HEK293 (cell line): Measurements from ENCODE around the gene CSTF1.

Experiments
- CTCF ChIA-PET: fragments of 350-600 bp; formaldehyde crosslinking; extraction: SDS; loops from one replicate; lab custom pipeline; 2021; ENCODE audit warnings: antibody characterized with exemption; lab: Yijun Ruan, JAX
- POLR2A ChIA-PET: fragments of 300-600 bp; formaldehyde crosslinking; extraction: SDS; loops from one replicate; lab custom pipeline; 2020; ENCODE audit warnings: antibody characterized with exemption, inconsistent platforms; lab: Yijun Ruan, JAX
- H3K27ac ChIP-seq: fragments of 200-500 bp; sonication (Bioruptor generic); 2 replicates; pipeline ENCODE4 v1.5.1; 2014; ENCODE audit warnings: low read depth, low read length, control low read depth, inconsistent platforms; ENCODE audit errors: extremely low read depth
- H3K36me3 ChIP-seq, 2 experiments: fragments of 200-500 bp in 1 of 2; sonication (Bioruptor generic) in 1 of 2; 1 replicate in 1 of 2; 2 replicates in 1 of 2; pipeline ENCODE4 v1.5.1; 2014 to 2017; ENCODE audit warnings: inconsistent platforms in 2 of 2, low read length in 2 of 2; ENCODE audit not compliant: control insufficient read depth in 2 of 2, insufficient read depth in 1 of 2
- H3K4me1 ChIP-seq: fragments of 200-500 bp; sonication (Bioruptor generic); 2 replicates; pipeline ENCODE4 v1.5.1; 2014; ENCODE audit warnings: mild to moderate bottlenecking, low read length, inconsistent platforms; ENCODE audit not compliant: control insufficient read depth, insufficient read depth
- H3K4me3 ChIP-seq: 2 replicates; pipeline ENCODE4 v1.5.1; 2011; ENCODE audit warnings: low read depth, mild to moderate bottlenecking, control low read depth, low read length, moderate library complexity
- H3K9me3 ChIP-seq: fragments of 200-500 bp; sonication (Bioruptor generic); 2 replicates; pipeline ENCODE4 v1.5.1; 2014; ENCODE audit warnings: low read depth, low read length, inconsistent platforms; ENCODE audit not compliant: control insufficient read depth, insufficient read depth
- BCL11B ChIP-seq: fragments of 450-650 bp; formaldehyde crosslinking; IDR thresholded peaks from 2 replicates; pipeline ENCODE4 v1.5.1; 2016; ENCODE audit warnings: low read depth, missing biosample characterization, missing genetic modification characterization
- KLF1 ChIP-seq: fragments of 450-650 bp; formaldehyde crosslinking; IDR thresholded peaks from 2 replicates; pipeline ENCODE4 v1.5.1; 2016; ENCODE audit warnings: missing biosample characterization, missing genetic modification characterization
- RBAK ChIP-seq: fragments of 450-650 bp; formaldehyde crosslinking; IDR thresholded peaks from 2 replicates; pipeline ENCODE4 v1.5.1; 2016; ENCODE audit warnings: missing biosample characterization, missing genetic modification characterization
- SALL2 ChIP-seq: fragments of 450-650 bp; formaldehyde crosslinking; IDR thresholded peaks from 2 replicates; pipeline ENCODE4 v1.5.0; 2017; ENCODE audit warnings: missing biosample characterization, mild to moderate bottlenecking, missing genetic modification characterization, borderline replicate concordance
- SP7 ChIP-seq: fragments of 450-650 bp; formaldehyde crosslinking; IDR thresholded peaks from 2 replicates; pipeline ENCODE4 v1.5.1; 2016; ENCODE audit warnings: missing biosample characterization, missing genetic modification characterization
- YY2 ChIP-seq: fragments of 450-650 bp; formaldehyde crosslinking; IDR thresholded peaks from 2 replicates; pipeline ENCODE4 v1.5.1; 2016; ENCODE audit warnings: missing biosample characterization, missing genetic modification characterization
- ZBTB10 ChIP-seq: fragments of 450-650 bp; formaldehyde crosslinking; IDR thresholded peaks from 2 replicates; pipeline ENCODE4 v1.5.1; 2016; ENCODE audit warnings: missing biosample characterization, missing genetic modification characterization
- ZNF114 ChIP-seq: fragments of 450-650 bp; formaldehyde crosslinking; IDR thresholded peaks from 2 replicates; pipeline ENCODE4 v1.5.0; 2017; ENCODE audit warnings: missing biosample characterization, missing genetic modification characterization
- ZNF155 ChIP-seq: fragments of 450-650 bp; formaldehyde crosslinking; IDR thresholded peaks from 2 replicates; pipeline ENCODE4 v1.5.1; 2016; ENCODE audit warnings: missing biosample characterization, missing genetic modification characterization
- ZNF26 ChIP-seq: fragments of 450-650 bp; formaldehyde crosslinking; IDR thresholded peaks from 2 replicates; pipeline ENCODE4 v1.5.1; 2016; ENCODE audit warnings: missing biosample characterization, missing genetic modification characterization
- ZNF266 ChIP-seq: fragments of 450-650 bp; formaldehyde crosslinking; IDR thresholded peaks from 2 replicates; pipeline ENCODE4 v1.5.1; 2016; ENCODE audit warnings: missing biosample characterization, missing genetic modification characterization, low read depth
- ZNF274 ChIP-seq, 2 experiments: fragments of 200-500 bp in 1 of 2; fragments of 450-650 bp in 1 of 2; sonication (Bioruptor generic) in 1 of 2; formaldehyde crosslinking in 1 of 2; IDR thresholded peaks; 2 replicates each; pipeline versions ENCODE4 v1.5.1 to v1.6.1; 2014 to 2016; ENCODE audit warnings: borderline replicate concordance in 1 of 2, inconsistent platforms in 1 of 2, low read length in 1 of 2, missing biosample characterization in 1 of 2, missing genetic modification characterization in 1 of 2
- ZNF302 ChIP-seq: fragments of 450-650 bp; formaldehyde crosslinking; IDR thresholded peaks from 2 replicates; pipeline ENCODE4 v1.5.1; 2016; ENCODE audit warnings: missing biosample characterization, missing genetic modification characterization, low read depth
- ZNF311 ChIP-seq: fragments of 450-650 bp; formaldehyde crosslinking; IDR thresholded peaks from 2 replicates; pipeline ENCODE4 v1.5.1; 2017; ENCODE audit warnings: missing biosample characterization, missing genetic modification characterization, borderline replicate concordance
- ZNF362 ChIP-seq: fragments of 450-650 bp; formaldehyde crosslinking; IDR thresholded peaks from 2 replicates; pipeline ENCODE4 v1.5.1; 2016; ENCODE audit warnings: missing biosample characterization, missing genetic modification characterization
- ZNF426 ChIP-seq: fragments of 450-650 bp; formaldehyde crosslinking; IDR thresholded peaks from 2 replicates; pipeline ENCODE4 v1.5.1; 2017; ENCODE audit warnings: missing biosample characterization, missing genetic modification characterization, mild to moderate bottlenecking, inconsistent platforms, moderate library complexity
- ZNF488 ChIP-seq: fragments of 450-650 bp; formaldehyde crosslinking; IDR thresholded peaks from 2 replicates; pipeline ENCODE4 v1.5.1; 2016; ENCODE audit warnings: missing biosample characterization, missing genetic modification characterization
- ZNF585B ChIP-seq: fragments of 450-650 bp; formaldehyde crosslinking; IDR thresholded peaks from 2 replicates; pipeline ENCODE4 v1.5.1; 2016; ENCODE audit warnings: missing biosample characterization, missing genetic modification characterization
- ZNF621 ChIP-seq: fragments of 450-650 bp; formaldehyde crosslinking; IDR thresholded peaks from 2 replicates; pipeline ENCODE4 v1.5.1; 2017; ENCODE audit warnings: missing biosample characterization, missing genetic modification characterization
- ZNF701 ChIP-seq: fragments of 450-650 bp; formaldehyde crosslinking; IDR thresholded peaks from 2 replicates; pipeline ENCODE4 v1.5.1; 2016; ENCODE audit warnings: missing biosample characterization, missing genetic modification characterization
- ZNF768 ChIP-seq: fragments of 450-650 bp; formaldehyde crosslinking; IDR thresholded peaks from 2 replicates; pipeline ENCODE4 v1.5.1; 2018; ENCODE audit warnings: missing biosample characterization, mild to moderate bottlenecking, missing genetic modification characterization
- ZNF837 ChIP-seq: fragments of 450-650 bp; formaldehyde crosslinking; IDR thresholded peaks from 2 replicates; pipeline ENCODE4 v1.5.1; 2016; ENCODE audit warnings: missing biosample characterization, missing genetic modification characterization
- ZSCAN30 ChIP-seq: fragments of 450-650 bp; IDR thresholded peaks from 2 replicates; pipeline ENCODE4 v1.5.1; 2018; ENCODE audit warnings: missing biosample characterization, mild to moderate bottlenecking, missing genetic modification characterization, moderate library complexity
- TF ChIP-seq, protein P1 (sequence below): fragments of 450-650 bp; formaldehyde crosslinking; IDR thresholded peaks from 2 replicates; pipeline ENCODE4 v1.5.1; 2017; ENCODE audit warnings: missing biosample characterization, missing genetic modification characterization

Gene CSTF1

DNA sequence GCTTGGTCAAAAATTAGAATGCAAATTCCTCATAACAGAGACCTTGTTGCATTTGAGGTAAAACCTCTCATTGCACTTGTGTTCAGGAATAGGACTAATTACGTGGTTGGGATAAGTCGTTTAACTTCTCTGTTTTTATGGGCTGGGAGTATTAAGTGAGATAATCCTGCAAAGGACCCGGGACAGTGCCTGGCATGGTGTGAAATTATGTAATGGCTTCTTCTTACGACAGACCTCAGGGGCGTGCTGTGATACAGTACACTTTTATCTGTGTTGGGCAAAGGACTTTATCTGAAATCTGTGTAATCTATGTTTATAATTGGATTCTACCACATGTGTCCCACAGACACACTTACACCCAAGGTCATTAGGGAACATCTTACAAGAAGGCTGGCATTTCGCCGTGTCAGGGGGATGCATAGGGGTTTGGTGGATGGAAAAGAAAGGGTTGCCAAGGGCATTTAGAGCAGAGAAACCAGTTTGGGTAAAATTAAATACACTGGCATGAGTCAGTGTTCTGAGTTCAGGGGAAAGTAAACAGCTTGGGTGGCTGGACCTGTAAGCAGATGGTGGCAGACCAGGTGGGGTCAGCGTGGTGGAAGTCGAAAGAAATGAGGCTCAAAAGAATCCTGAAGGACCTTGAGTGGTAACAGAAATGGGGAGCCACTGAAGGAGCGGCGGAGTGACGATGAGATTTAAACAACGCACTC, 58.8 kb downstream of the CSTF1 start:
- Histone ChIP-seq H3K27ac (no peak overlapping the region), H3K4me1 (no peaks in the 10 kb centered on the region), H3K4me3 (no peak overlapping the region), H3K9me3 (no peaks in the 10 kb centered on the region), H3K36me3 (no peaks in the 10 kb centered on the region)
- TF ChIP-seq SP7 (tag by site-specific recombination) (0 out of 2 replicates have a peak, but pooled peaks have one; percentile 20), ZNF274 (IDR thresholded peaks at IDR 0.05; ENCODE audit: low read length) (no peak), ZNF274 (tag by site-specific recombination; IDR thresholded peaks at IDR 0.05; ENCODE audit: borderline replicate concordance) (no peak)
- POLR2A ChIA-PET: interaction anchor here (0.6 kb wide), 1 partner anchor 133 kb away, joined by 3 read pairs; no protein-coding TSS in a partner anchor
- CTCF ChIA-PET: no interaction called here

- POLR2A ChIA-PET: no interaction called here
- Histone ChIP-seq H3K4me3 (no peak overlapping the region), H3K4me1 (no peaks in the 10 kb centered on the region), H3K36me3 (no peaks in the 10 kb centered on the region), H3K9me3 (no peaks in the 10 kb centered on the region), H3K27ac (no peak overlapping the region)
- TF ChIP-seq ZNF26 (tag by site-specific recombination) (no peak), ZNF701 (tag by site-specific recombination) (no peak), ZNF621 (no peak), RBAK (tag by site-specific recombination) (no peak), ZNF585B (tag by site-specific recombination) (no peak), ZNF837 (tag by site-specific recombination) (no peak), KLF1 (no peak), ZNF302 (tag by site-specific recombination) (no peak), ZNF311 (tag by site-specific recombination) (no peak), ZNF155 (tag by site-specific recombination) (no peak), SALL2 (tag by site-specific recombination) (no peak), ZNF266 (tag by site-specific recombination) (no peak)
- TF ChIP-seq, protein P1, sequence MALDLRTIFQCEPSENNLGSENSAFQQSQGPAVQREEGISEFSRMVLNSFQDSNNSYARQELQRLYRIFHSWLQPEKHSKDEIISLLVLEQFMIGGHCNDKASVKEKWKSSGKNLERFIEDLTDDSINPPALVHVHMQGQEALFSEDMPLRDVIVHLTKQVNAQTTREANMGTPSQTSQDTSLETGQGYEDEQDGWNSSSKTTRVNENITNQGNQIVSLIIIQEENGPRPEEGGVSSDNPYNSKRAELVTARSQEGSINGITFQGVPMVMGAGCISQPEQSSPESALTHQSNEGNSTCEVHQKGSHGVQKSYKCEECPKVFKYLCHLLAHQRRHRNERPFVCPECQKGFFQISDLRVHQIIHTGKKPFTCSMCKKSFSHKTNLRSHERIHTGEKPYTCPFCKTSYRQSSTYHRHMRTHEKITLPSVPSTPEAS (tag by site-specific recombination): no peak
- CTCF ChIA-PET: interaction anchor here (0.7 kb wide), 1 partner anchor 18 kb away, joined by 4 read pairs; no protein-coding TSS in a partner anchor
Measured at GRCh38 chr20:56453352-56453751, 60.9 kb downstream of the CSTF1 start.

DNA sequence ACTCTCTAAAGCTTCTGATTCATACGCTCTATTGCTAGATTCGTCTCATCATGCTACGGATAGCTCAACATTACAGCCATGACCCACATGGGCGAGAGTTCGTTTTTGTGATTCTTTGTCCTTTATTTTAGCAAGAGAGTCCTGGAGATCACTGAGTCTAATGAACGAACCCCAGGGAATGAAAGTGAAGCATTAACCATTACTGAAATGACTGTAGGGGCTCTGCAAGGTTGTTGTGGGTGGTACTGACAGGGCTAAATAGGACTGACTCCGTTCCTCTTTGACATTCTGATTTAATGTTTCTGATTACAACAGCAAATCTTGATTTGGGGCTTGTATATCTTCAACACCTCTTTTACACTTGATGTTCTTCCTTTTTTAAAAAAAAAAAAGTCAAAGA, 62.3 kb downstream of the CSTF1 start:
- Histone ChIP-seq H3K4me1 (no peaks in the 10 kb centered on the region), H3K27ac (no peak overlapping the region), H3K36me3 (no peaks in the 10 kb centered on the region), H3K9me3 (no peaks in the 10 kb centered on the region), H3K4me3 (no peak overlapping the region)
- ChIA-PET CTCF (no interaction called here), POLR2A (no interaction called here)
- TF ChIP-seq ZNF488 (tag by site-specific recombination) (no peak), ZBTB10 (tag by site-specific recombination) (no peak), YY2 (tag by site-specific recombination) (no peak), ZNF426 (no peak), BCL11B (tag by site-specific recombination) (no peak), ZNF768 (tag by site-specific recombination) (no peak), ZNF114 (tag by site-specific recombination) (no peak), ZNF362 (tag by site-specific recombination) (no peak), ZSCAN30 (tag by site-specific recombination) (no peak)
